ENCODE results near the gene TTLL10. TPM values are rescaled to one million over a fixed set of nuclear protein-coding genes. Genes with fewer than 3 reads are reported as not detected.

Gene TTLL10
- total RNA-seq, 4 donors from 2014 or later: 0.19 to 0.44 TPM; not detected in 2

DNA sequence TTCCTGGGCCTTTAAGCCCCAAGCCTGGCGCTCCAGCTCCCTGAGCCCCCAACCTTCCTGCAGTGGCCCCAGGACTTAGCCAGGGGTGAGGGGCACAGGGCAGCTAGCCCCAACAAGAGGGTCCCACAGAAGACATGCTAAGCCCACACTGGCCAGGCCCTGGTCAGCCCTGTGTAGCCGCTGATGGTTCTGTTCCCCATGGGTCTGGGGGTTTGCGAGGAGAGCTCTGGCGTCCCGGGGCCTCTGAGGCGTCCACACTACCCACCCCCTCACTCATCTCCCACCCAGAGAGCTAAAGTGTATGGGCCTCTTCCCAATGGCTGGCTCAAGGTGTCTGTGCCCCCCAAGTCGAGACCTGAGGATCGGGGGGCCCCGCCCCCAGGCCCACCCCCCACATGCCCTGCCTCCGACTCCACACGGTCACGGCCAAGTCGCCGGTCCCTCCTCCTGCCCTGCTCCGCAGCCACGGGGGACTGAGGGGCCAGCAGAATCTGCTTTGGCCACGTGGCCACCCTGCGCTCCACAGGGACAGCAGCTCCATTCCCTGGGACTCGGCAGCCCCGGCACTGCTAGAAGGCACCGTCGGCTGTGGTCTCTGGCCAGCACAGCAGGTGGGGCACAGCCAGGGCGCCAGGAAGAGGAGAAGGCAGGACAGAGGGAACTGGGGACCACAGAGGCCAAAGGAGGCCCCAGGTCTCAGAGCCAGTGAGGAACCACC lies 24.9 kb downstream of the TTLL10 start:
- TF ChIP-seq, protein P1, sequence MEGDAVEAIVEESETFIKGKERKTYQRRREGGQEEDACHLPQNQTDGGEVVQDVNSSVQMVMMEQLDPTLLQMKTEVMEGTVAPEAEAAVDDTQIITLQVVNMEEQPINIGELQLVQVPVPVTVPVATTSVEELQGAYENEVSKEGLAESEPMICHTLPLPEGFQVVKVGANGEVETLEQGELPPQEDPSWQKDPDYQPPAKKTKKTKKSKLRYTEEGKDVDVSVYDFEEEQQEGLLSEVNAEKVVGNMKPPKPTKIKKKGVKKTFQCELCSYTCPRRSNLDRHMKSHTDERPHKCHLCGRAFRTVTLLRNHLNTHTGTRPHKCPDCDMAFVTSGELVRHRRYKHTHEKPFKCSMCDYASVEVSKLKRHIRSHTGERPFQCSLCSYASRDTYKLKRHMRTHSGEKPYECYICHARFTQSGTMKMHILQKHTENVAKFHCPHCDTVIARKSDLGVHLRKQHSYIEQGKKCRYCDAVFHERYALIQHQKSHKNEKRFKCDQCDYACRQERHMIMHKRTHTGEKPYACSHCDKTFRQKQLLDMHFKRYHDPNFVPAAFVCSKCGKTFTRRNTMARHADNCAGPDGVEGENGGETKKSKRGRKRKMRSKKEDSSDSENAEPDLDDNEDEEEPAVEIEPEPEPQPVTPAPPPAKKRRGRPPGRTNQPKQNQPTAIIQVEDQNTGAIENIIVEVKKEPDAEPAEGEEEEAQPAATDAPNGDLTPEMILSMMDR (IDR thresholded peaks at IDR 0.05): no peak
- TF ChIP-seq POLR2A (IDR thresholded peaks at IDR 0.05): no peak
- Histone ChIP-seq H3K27ac (no peak overlapping the region), H3K9me3 (peaks cover 0 to 7% (median 0%) of the 10 kb centered on the region in 3 donors), H3K4me3 (no peak overlapping the region), H3K27me3 (peaks cover 0 to 31% (median 2%) of the 10 kb centered on the region in 4 donors), H3K36me3 (no peaks in the 10 kb centered on the region), H3K4me1 (peaks cover 7 to 26% (median 9%) of the 10 kb centered on the region in 3 donors)
- intact Hi-C loops (cut with DNase I): no loop called here
- DNase-seq: no peak
- WGBS, 2 donors: no CpG with 5 or more reads among the region's 23 CpGs

DNA sequence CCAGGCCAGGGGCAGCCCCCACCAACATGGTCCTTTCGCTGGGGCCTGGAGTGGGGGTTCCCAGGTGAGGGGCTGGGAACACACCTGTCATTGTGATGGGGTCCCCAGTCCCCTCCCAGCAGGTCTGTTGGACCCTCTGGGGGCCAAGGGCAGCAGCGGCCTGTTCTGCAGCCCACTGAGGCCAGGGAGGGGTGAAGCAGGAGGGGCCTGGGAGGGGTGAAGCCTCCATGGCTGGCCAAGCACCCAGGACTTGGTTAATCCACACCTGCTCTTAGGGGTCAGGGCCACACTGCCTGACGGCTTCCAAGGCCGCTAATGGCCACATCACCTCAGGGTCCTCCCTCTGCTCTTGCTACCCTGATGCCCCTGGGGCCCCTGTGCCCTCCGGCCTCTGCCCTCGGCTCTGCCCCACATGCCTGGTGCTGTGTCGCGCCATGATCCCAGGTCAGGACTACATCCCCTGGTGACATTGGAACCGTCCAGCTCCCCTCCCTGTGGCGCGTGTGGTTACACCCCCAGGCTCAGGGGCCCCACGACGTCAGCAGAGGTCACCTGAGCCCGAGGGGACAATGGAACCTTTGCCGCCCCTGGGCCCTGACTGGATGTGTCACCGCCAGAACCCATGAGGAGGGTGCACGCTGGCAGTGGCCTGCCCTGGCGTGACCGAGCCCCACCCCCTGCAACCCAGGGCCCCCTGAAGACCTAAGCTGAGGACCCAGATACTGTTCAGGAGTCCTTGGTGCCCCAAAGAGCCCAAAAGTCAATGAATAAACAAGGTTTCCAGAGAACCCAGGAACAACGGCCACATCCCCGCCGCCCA lies 25.7 kb downstream of the TTLL10 start:
- H3K27me3 ChIP-seq: peaks cover 0 to 38% (median 2%) of the 10 kb centered on the region in 4 donors
- no peak overlapping the region for H3K4me3 ChIP-seq
- 83 to 90% methylated on average over 4 to 6 of the region's 22 CpGs for WGBS, 2 donors
- no peaks in the 10 kb centered on the region for H3K36me3 ChIP-seq
- H3K4me1 ChIP-seq: peaks cover 7 to 27% (median 9%) of the 10 kb centered on the region in 3 donors
- TF ChIP-seq, protein P1 (IDR thresholded peaks at IDR 0.05): no peak
- TF ChIP-seq POLR2A (IDR thresholded peaks at IDR 0.05): no peak
- no peak overlapping the region for H3K27ac ChIP-seq
- DNase-seq: no peak
- H3K9me3 ChIP-seq: peaks cover 0 to 7% (median 0%) of the 10 kb centered on the region in 3 donors
- intact Hi-C loops (cut with DNase I): no loop called here

DNA sequence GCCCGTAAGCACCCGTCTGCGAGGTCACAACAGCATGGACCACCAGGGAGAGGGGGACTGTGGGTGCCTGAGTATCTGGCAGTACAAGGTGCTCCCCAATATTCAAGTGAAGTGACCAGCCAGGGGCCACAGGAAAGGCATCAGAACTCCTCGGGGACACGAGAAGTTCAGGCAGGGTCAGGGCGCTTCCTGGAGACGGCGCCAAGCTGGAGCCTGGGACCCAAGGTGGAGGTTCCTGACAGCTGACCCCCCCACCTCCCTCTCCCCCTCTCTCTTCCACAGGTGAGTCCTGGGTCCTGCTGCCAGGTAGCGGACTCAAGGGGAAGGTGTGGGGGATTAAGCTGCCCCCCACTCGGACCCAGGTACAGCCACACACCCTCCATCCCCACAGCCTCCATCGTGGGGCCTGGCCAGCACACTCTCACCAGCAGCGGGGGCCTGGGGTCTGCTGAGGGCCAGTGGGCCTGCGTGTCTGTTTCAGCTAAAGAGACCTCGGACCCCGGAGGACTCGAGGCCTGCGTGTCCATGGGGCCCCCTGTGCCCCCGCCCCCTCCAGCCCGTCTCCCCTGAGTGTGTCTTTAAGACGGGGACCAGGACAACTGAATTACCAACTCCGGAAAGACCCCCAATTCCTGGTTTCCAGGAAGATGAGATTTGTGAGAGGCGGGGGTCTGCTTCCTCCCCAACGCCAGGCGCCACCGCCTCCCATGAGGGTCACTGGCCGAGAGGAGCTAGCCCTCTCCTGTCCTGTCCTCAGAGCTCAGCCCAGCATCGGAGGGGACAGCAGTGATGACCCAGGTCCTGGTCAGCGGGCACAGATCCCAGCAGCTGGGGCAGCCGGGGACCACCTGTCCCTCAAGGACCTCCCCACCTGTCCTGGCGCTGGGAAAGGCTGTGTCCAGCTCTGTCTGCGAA lies 26.5 kb downstream of the TTLL10 start:
- no peak for DNase-seq
- Histone ChIP-seq H3K27me3 (peaks cover 0 to 45% (median 2%) of the 10 kb centered on the region in 4 donors), H3K27ac (no peak overlapping the region), H3K36me3 (no peaks in the 10 kb centered on the region), H3K4me3 (peak overlapping the region in 2 of 4 donors; percentile 58 to 69), H3K9me3 (no peaks in the 10 kb centered on the region), H3K4me1 (peaks cover 7 to 31% (median 9%) of the 10 kb centered on the region in 3 donors)
- TF ChIP-seq POLR2A (IDR thresholded peaks at IDR 0.05): no peak
- TF ChIP-seq, protein P1 (IDR thresholded peaks at IDR 0.05): no peak
- intact Hi-C loops (cut with DNase I): no loop called here
- 67 to 87% methylated on average over 1 to 3 of the region's 31 CpGs for WGBS, 2 donors

DNA sequence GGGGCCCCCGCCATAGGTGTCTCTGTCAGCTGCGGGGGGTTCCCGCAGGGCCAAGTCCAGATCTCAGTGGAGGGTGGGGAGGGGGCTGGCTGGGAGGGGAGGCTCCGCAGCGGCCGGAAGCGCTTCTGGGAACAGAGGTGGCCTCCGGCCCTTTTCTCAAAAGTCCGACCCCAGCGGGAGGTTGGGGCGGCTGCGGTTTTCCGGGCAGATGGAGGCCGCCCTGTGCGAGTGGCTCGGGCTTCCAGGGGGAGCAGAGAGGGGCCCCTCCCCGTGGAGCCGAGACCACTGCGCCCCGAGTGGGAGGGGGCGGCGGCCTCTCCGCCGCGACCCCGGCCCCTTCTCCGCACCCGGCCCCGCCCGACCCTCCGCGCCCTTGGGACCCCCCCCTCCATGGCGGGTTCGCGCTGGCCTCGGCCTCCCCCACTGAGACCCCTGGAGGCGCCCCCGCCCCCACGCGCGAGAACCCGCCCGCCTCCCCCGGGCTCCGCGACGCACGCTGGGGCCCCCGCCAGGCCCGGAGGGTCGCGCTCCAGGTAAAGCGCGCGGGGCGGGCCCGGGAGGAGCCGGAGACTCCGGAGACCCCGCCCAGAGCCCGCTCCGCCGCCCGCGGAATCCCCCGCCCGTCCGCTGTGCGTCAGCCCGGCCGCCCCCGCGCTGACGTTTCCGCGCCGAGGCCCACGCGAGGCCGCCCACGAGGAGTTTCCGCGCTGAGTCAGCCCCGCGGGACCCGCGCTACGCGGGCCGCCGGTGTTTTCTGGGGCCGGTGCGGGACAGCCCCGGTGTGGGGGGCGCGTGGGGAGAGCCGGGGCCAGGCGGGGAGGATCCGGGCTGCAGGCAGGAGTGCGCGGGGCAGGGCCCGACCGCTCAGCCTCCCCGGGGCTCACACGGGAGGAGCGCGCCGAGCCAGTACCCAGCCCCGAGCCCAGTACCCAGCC lies 27.5 kb downstream of the TTLL10 start:
- Histone ChIP-seq H3K27me3 (peaks cover 0 to 55% (median 2%) of the 10 kb centered on the region in 4 donors), H3K4me1 (peaks cover 11 to 41% (median 15%) of the 10 kb centered on the region in 3 donors), H3K36me3 (no peaks in the 10 kb centered on the region), H3K4me3 (peak overlapping the region; percentile 35 to 69 (median 52)), H3K27ac (peak overlapping the region in 3 of 4 donors; percentile 43 to 69 (median 57)), H3K9me3 (no peaks in the 10 kb centered on the region)
- intact Hi-C loops (cut with DNase I): no loop called here
- TF ChIP-seq, protein P1 (IDR thresholded peaks at IDR 0.05): no peak
- peak in 1 of 4 donors; percentile 48 for TF ChIP-seq POLR2A (IDR thresholded peaks at IDR 0.05)
- no peak for DNase-seq
- WGBS, 2 donors: 4% methylated on average over 23 of the region's 109 CpGs; no CpG with 5 or more reads in 1 of the 2 donors

Measured in esophagus squamous epithelium (tissue), 5 donors.